ENCODE measurements around the gene THBS1.

The THBS1 gene

DNA sequence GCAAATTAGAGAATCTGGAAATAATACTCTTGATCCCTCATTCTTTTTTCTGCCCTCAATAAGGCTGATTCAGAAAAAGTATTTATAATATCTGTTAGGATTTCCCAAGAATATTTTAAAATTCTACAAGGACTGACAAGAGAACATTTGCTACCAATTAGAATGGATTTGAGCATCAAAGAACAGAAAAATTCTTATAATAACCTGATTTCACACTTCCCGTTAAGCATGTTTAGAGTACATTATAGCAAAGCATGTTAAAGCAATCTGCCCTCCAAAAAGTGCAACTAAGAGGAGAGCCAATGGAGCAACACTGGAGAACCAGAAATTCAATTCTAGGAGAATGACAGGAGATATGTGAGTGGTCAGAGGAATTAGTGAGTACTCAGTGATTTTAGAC, 57.2 kb downstream of the THBS1 start:
- DNase-seq: no peak

DNA sequence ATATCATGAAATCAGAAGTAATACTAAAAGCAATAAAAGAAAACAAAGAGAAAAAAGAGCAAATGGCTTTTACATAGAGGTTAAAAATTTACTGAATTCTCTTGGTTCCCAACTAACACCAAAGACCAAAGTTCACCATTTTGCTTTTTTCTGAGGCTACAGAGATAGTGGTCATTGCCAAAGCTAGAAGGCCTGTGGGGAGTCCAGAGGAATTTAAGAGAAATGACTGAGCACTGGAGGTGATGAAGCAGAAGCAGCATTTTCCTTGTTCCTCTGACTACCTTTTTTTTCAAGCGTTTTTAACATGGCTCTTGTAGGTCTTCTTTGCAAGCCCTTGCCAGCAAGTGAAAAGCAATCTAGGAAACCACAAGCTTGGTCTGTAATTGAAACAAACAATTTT, 58.2 kb downstream of the THBS1 start:
- no peak for DNase-seq

DNA sequence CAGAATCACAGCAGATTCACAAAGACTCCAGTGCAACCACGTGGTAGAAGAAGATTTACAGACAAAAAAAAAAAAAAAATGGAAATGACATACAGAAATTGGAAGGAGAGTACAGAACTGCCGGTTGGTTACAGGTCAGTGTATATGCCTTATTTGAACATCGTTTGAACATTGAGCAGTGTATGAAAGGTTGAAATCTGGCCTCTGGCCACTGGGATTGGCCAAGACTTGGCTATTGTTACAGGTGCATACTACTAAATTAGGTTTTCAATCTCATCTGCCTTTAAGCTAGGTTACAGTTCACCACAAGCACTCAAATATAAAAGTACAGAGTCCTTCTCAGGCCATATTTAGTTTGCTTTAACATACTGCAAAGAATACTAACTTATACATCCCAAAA, 59.8 kb downstream of the THBS1 start:
- no peak for DNase-seq

DNA sequence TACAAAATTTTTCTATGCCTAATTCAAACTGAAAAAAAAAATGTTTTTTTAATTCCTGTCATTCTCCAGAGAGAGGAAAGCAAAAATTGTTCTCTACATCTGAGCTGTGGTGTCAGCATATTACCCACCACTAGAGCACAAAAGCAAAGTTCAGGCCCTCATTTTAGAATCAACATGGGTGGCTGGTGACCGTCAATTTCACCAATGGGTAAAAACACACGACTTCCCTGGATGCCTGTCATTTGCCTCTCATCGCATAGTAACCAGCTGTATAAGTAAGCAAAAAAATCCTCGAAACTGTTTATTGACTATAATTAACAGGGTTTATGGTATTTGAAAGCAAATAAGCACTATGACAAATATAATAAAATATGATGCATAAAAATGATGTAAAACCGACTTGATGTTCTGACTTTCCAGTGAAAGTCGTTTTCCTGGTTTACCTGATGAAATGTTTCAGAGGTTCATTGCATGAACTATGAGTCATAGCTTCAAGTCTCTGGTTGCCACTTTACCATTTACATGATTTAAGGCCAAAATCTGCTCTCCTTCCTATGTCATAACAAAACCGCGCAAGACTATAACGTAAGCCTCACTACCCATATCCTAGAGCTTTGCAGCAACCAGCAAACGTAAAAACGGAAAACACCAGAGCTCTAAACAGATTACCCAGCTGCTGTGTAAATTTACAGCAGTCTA, 60.5 kb downstream of the THBS1 start:
- no peak for DNase-seq

DNA sequence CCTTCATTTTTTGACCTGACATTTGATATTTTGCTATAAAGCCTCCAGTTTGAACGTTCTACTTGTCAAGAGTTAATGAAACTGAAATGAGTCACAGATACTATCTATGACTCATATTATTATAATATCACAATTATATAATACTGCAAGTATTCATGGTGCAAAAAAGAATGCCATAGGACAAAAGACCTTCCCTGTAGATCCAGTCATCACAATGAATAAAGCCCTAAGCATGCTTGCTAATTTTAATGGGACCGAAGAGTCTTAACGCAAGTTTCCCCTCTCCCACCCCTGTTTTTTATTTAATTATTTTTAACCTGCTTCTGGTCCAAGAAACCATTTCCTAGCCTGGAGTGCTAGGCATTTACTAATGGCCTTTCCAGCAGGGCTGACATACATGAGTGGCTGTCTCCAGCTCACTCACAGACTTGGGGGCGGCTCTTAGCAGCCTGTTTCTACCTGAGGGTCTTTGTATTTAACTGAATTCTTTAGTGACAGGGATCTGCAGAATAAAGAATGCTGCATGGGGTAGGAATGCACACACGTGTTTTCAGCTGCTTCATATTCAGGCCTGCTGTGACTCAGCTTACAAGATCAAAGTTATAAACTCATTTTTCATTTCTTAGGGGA, 61.2 kb downstream of the THBS1 start:
- DNase-seq: no peak

DNA sequence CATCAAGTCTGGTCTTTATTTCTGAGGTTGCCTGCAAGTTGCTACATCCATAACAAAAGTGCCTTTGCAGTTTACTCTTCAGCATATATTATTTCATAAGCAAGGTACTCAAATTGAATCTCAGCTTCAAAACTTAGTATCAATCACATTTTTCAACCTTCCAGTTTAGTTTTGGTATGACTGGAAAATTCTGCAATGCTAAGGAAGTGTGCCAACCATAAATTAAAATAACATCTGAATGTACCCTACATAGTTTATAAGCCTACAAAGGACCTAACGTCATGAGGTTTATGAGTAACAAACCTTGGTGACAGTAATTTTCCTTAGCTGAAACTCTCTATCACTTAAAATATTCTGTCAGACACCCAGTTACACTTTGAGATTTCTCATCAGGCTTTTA, 62.8 kb downstream of the THBS1 start:
- no peak for DNase-seq

DNA sequence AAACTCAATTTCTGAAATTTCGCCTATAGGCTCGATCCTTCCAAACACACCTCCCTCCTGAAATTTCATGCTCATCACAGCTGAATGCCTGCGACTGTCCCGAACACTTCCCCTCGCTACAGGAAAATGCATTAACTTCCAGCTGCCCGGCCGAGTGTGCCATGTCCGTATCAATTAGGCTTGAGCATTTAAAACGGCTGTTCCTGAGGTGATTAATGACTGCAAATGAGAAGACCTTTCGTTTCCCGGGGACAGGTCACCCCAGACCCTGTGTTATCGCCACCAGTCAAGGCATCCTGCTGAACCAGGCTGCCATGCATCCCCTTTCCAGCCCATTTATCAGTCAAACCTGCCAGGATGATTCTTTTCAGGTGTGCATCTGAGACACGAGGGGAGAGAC, 63.3 kb downstream of the THBS1 start:
- DNase-seq: no peak

DNA sequence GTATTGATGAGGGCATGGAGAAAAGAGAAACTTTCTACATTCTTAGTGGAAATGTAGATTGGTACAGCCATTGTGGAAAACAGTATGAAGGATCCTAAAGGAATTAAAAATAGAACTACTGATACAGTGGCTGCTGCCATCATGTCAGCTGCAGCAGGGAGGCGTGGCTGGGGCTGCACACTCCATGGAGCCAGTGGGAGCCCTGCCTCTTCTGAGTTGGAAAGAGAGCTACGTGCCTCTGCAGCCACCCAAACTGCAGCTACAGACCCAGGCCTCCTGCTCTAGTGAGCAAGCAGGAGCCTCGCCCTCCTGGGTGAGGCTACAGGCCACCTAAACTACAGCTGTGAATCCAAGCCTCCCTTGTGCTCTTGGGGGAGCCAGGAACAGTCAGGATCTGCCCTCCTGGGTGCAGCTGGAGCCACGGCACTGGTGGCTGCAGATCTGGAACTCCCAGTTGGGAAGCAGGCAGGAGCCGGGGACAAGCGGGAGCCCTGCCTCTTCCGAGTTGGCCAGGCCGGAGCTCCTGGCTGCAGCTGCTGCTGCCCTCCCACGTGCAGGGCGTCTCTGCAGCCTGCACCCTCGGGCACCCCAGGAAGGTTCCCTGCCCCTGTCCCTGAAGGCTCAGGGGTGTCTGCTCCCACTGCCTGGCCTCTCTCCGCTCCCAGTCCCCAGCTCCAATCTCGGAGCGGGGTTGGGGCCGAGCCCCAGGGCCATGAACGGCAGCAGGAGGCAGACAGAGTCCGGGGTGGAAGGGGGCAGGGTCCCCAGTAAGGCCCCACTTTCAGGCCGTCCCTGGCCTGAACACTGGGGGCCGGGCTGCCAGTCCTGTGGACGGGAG, 64.5 kb downstream of the THBS1 start:
- no peak for DNase-seq

DNA sequence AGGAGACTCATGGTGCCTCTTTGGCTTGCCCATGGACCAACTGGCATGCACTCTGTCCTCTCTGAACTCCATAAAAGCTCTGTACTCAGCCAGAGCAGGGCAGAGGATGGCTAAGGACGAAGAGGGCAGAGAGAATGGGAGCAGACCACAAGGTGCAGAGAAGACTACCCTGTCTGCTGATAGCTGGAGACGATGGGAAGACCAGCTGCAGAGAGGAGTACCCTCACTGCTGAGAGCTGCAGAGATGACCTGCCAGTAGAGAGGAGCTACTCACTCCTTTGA, 65.0 kb downstream of the THBS1 start:
- DNase-seq: no peak

DNA sequence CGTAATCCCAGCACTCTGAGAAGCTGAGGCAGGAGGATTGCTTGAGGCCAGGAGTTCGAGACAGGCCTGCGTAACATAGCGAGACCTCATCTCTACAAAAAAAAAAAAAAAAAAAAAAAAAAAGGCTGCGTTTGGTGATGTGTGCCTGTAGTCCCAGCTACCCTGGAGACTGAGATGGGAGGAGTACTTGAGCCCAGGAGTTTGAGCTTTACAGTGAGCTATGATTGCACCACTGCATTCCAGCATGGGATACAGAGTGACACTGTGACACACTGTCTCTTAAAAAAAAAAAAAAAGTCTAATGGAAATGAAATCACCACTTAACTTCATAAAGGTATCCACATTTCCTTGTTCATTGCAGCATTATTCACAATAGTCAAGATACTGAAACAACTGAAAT, 65.5 kb downstream of the THBS1 start:
- DNase-seq: no peak

Measured in C1 segment of cervical spinal cord (tissue), 14 donors.